Peyer's patch (tissue), 4 donors: ENCODE measurements around the gene NDST1. TPM values are rescaled to one million over a fixed set of nuclear protein-coding genes. Genes with fewer than 3 reads are reported as not detected.

ENCODE experiments used
- DNase-seq, 3 donors: peaks; one replicate each; pipeline ENCODE4 v3.0.0-alpha.2; 2017 to 2019
- H3K27ac ChIP-seq, 4 donors: fragments of 200-600 bp; sonication (generic); one replicate each; pipeline ENCODE4 v1.5.1; 2016 to 2019
- H3K27me3 ChIP-seq, 2 donors: fragments of 200-600 bp; sonication (generic); one replicate each; pipeline ENCODE4 v1.5.1; 2019
- H3K36me3 ChIP-seq, 3 donors: fragments of 200-600 bp; sonication (generic); one replicate each; pipeline ENCODE4 v1.5.1; 2016 to 2019
- H3K4me1 ChIP-seq, 4 donors: fragments of 200-600 bp; sonication (generic); one replicate each; pipeline ENCODE4 v1.5.1; 2016 to 2019
- H3K4me3 ChIP-seq, 4 donors: fragments of 200-600 bp; sonication (generic); 1 replicate in 3 of 4; 2 replicates in 1 of 4; pipeline ENCODE4 v1.5.1; 2016 to 2019; ENCODE audit warnings: mild to moderate bottlenecking in 1 of 4
- H3K9me3 ChIP-seq, 4 donors: fragments of 200-600 bp; sonication (generic); one replicate each; pipeline ENCODE4 v1.5.1; 2016 to 2019; ENCODE audit warnings: mild to moderate bottlenecking in 1 of 4
- POLR2A ChIP-seq, 2 donors: fragments of 450-650 bp; IDR thresholded peaks; one replicate each; pipeline ENCODE4 v1.5.1; 2017; ENCODE audit warnings: antibody characterized with exemption in 2 of 2, mild to moderate bottlenecking in 2 of 2, moderate library complexity in 2 of 2
- total RNA-seq, 4 donors: library from RNA; depleted of rRNA; stranded (reverse); fragments of >200 nt; gene quantifications; one replicate each; pipeline ENCODE4 v1.1.0, GENCODE V29; 2016
- TF ChIP-seq, protein P1 (sequence below), 6 experiments: fragments of 450-650 bp in 4 of 6; fragments of 200-600 bp in 2 of 6; sonication (generic) in 1 of 6; IDR thresholded peaks; one replicate each; pipeline ENCODE4 v1.5.1; 2017 to 2019; ENCODE audit warnings: antibody characterized with exemption in 6 of 6, mild to moderate bottlenecking in 3 of 6, moderate library complexity in 1 of 6

The NDST1 gene
- total RNA-seq, 4 donors from 2014 or later: 80.9 to 168 (median 118) TPM

DNA sequence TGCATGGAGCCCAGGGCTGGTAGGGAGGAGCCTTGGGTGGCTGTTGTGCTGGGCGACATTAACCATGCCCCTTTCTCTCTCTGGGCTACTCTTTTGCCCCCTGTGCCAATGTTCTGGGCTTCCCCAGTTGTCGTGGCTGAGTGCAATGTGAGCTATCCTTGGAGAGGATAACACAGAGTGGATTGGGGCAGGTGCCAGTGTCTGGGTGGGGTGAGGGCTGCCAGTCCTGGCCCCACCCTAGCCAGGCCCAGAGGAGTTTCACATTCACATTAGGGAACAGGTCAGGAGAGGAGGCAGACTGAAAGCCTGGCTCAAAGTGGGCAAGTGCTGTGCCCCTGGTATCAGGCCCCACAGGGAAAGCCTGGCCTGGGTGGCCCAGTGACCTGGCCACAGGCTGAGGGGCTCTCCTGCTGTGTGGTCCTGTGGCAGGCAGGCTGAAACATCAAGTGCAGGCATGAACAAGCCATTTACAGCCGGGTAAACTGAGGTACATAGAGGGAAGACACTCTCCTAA lies 7.5 kb upstream of the NDST1 start:
- no peak for DNase-seq
- Histone ChIP-seq H3K27ac (peak overlapping the region in 1 of 4 donors; percentile 52), H3K4me1 (peaks cover 0 to 66% (median 8%) of the 10 kb centered on the region in 4 donors)

DNA sequence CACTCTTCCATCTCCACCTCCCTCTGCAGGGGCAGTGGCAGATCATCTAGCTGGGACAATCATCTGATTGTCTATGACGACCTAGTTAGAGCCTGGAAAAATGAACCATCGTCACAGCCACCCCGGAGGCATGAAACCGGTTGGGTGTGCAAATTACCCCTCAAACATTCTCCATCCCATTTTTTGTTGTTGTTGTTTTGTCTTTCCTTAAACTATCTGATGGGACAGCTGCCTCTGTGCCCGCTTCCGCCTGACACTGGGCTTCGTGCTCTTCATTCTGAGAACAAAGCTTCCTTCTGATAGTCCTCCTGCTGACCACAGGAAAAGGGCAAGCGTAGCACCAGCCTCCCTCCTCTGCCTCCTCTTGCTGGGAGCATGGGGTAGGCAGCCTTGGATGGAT lies 7.0 kb upstream of the NDST1 start:
- Histone ChIP-seq H3K4me1 (peaks cover 0 to 69% (median 8%) of the 10 kb centered on the region in 4 donors), H3K27me3 (no peaks in the 10 kb centered on the region), H3K36me3 (no peaks in the 10 kb centered on the region), H3K9me3 (no peaks in the 10 kb centered on the region), H3K4me3 (no peak overlapping the region), H3K27ac (peak overlapping the region in 1 of 4 donors; percentile 52)
- TF ChIP-seq, protein P1, sequence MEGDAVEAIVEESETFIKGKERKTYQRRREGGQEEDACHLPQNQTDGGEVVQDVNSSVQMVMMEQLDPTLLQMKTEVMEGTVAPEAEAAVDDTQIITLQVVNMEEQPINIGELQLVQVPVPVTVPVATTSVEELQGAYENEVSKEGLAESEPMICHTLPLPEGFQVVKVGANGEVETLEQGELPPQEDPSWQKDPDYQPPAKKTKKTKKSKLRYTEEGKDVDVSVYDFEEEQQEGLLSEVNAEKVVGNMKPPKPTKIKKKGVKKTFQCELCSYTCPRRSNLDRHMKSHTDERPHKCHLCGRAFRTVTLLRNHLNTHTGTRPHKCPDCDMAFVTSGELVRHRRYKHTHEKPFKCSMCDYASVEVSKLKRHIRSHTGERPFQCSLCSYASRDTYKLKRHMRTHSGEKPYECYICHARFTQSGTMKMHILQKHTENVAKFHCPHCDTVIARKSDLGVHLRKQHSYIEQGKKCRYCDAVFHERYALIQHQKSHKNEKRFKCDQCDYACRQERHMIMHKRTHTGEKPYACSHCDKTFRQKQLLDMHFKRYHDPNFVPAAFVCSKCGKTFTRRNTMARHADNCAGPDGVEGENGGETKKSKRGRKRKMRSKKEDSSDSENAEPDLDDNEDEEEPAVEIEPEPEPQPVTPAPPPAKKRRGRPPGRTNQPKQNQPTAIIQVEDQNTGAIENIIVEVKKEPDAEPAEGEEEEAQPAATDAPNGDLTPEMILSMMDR (IDR thresholded peaks at IDR 0.05): no peak
- no peak for TF ChIP-seq POLR2A (IDR thresholded peaks at IDR 0.05)
- DNase-seq: no peak

More for the DNA sequence above, 7.5 kb upstream of the NDST1 start:
- TF ChIP-seq, protein P1 (IDR thresholded peaks at IDR 0.05): no peak
- no peak for TF ChIP-seq POLR2A (IDR thresholded peaks at IDR 0.05)
- Histone ChIP-seq H3K4me3 (no peak overlapping the region), H3K27me3 (no peaks in the 10 kb centered on the region), H3K9me3 (no peaks in the 10 kb centered on the region), H3K36me3 (no peaks in the 10 kb centered on the region)

DNA sequence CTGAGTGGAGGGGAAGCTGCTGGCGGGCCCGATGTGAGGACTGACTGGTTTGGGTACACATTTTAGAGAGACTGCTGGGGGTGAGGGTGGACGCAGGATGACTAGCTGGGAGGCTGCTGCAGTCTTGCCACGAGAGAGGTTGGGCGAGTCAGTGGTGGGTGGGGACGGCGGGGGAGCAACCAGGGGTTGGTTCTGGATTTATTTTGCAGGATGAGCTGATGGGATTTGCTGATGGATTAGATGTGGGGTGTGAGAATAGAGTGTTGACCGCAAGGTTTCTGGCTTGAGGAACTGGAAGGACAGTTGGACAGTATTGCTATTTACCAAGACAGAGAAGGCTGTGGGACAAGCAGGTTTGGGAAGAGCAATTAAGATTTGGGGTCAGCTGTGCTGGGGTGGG lies 5.8 kb upstream of the NDST1 start:
- peaks cover 0 to 81% (median 6%) of the 10 kb centered on the region in 4 donors for H3K4me1 ChIP-seq
- H3K27ac ChIP-seq: peak overlapping the region in 1 of 4 donors; percentile 22
- no peak for DNase-seq
- TF ChIP-seq, protein P1 (IDR thresholded peaks at IDR 0.05): no peak
- no peak for TF ChIP-seq POLR2A (IDR thresholded peaks at IDR 0.05)
- no peaks in the 10 kb centered on the region for H3K36me3 ChIP-seq
- no peaks in the 10 kb centered on the region for H3K27me3 ChIP-seq
- no peaks in the 10 kb centered on the region for H3K9me3 ChIP-seq
- no peak overlapping the region for H3K4me3 ChIP-seq

DNA sequence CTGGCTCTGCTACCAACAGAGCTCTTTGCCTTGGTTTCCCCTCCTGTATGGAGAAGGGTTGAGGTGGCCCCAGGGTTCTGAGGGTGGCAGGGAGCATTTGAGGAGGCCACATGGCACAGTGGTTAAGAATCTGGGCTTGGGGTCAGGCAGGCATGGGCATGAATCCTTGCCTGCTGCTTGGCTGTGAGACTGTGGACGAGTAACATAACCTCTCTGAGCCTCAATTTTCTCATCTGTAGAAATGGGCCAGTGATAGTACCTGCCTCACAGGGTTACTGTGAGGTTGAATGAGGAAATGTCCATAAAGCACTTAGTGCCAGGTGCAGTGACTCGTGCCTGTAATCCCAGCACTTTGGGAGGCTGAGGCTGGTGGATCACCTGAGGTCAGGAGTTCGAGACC lies 5.1 kb upstream of the NDST1 start:
- H3K27me3 ChIP-seq: no peaks in the 10 kb centered on the region
- no peak overlapping the region for H3K27ac ChIP-seq
- H3K9me3 ChIP-seq: no peaks in the 10 kb centered on the region
- H3K4me1 ChIP-seq: peaks cover 0 to 86% (median 6%) of the 10 kb centered on the region in 4 donors
- TF ChIP-seq, protein P1 (IDR thresholded peaks at IDR 0.05): no peak
- no peak for TF ChIP-seq POLR2A (IDR thresholded peaks at IDR 0.05)
- H3K4me3 ChIP-seq: no peak overlapping the region
- H3K36me3 ChIP-seq: no peaks in the 10 kb centered on the region
- no peak for DNase-seq

DNA sequence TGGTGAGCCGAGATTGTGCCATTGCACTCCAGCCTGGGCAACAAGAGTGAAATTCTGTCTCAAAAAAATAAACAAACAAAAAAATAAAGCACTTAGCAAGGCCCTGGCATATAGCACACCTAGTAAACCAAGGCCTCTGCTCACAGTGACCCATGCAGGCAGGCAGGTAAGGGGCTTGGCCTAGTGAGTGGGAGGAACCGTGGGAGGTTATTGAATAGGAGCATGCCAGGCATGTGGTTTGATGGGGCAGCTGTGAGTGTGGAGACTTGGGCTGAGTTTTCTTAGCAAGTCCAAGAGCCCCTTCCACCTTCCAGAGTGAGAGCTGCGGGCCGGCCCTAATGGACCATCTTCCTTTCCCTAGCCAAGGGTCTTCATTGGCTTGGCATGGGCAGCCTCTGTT lies 4.5 kb upstream of the NDST1 start:
- H3K36me3 ChIP-seq: no peaks in the 10 kb centered on the region
- H3K4me3 ChIP-seq: no peak overlapping the region
- no peaks in the 10 kb centered on the region for H3K27me3 ChIP-seq
- H3K27ac ChIP-seq: peak overlapping the region in 2 of 4 donors; percentile 45 to 63
- peaks cover 0 to 86% (median 4%) of the 10 kb centered on the region in 4 donors for H3K4me1 ChIP-seq
- DNase-seq: no peak
- TF ChIP-seq, protein P1 (IDR thresholded peaks at IDR 0.05): no peak
- TF ChIP-seq POLR2A (IDR thresholded peaks at IDR 0.05): no peak
- H3K9me3 ChIP-seq: no peaks in the 10 kb centered on the region
